Measurements from ENCODE around the gene DIPK1A.

- TF ChIP-seq POLR2A (IDR thresholded peaks at IDR 0.05) (no peak), CTCF (IDR thresholded peaks at IDR 0.05) (peak in 2 of 3 donors; percentile 24 to 26)
Measured at GRCh38 chr1:92817986-92818764, 143.1 kb downstream of the DIPK1A start.
